ENCODE results near the gene GKAP1. TPM values are rescaled to one million over a fixed set of nuclear protein-coding genes. Genes with fewer than 3 reads are reported as not detected.
A peak's percentile ranks its signal among the peaks of the same experiment; 100 is the strongest.
"Not testable (repeated sequence)": the region's sequence is repeated elsewhere in the genome, so short reads cannot be mapped to it uniquely, and the experiment has no call there.

GKAP1 gene
- total RNA-seq, 1 experiment from 2014 or later: 1.5 TPM

- in situ Hi-C loops (cut with HindIII; ENCODE audit: low sequenced_read_pairs): no loop called here
- no peak for DNase-seq (ENCODE audit: low spot score)
These were observed 67.9 kb downstream of the GKAP1 start for GRCh38 chr9:83749706-83750105.

GRCh38 chr9:83744206-83744605 is 73.4 kb downstream of the GKAP1 start:
- in situ Hi-C loops (cut with HindIII; ENCODE audit: low sequenced_read_pairs): no loop called here
- DNase-seq (ENCODE audit: low spot score): no peak

- no peak for DNase-seq (ENCODE audit: low spot score)
- in situ Hi-C loops (cut with HindIII; ENCODE audit: low sequenced_read_pairs): no loop called here
These were observed 83.8 kb downstream of the GKAP1 start for GRCh38 chr9:83733739-83734138.

- in situ Hi-C loops (cut with HindIII; ENCODE audit: low sequenced_read_pairs); DNase-seq (ENCODE audit: low spot score): not testable (repeated sequence)
These were observed 88.8 kb downstream of the GKAP1 start for GRCh38 chr9:83728591-83729368.

GRCh38 chr9:83724436-83724835 is 93.1 kb downstream of the GKAP1 start:
- DNase-seq (ENCODE audit: low spot score): no peak
- in situ Hi-C loops (cut with HindIII; ENCODE audit: low sequenced_read_pairs): no loop called here

- no peak for DNase-seq (ENCODE audit: low spot score)
- in situ Hi-C loops (cut with HindIII; ENCODE audit: low sequenced_read_pairs): no loop called here
These were observed 94.7 kb downstream of the GKAP1 start for GRCh38 chr9:83722726-83723495.

- DNase-seq (ENCODE audit: low spot score): no peak
- in situ Hi-C loops (cut with HindIII; ENCODE audit: low sequenced_read_pairs): no loop called here
These were observed 96.1 kb downstream of the GKAP1 start for GRCh38 chr9:83721509-83721908.

GRCh38 chr9:83715794-83716193 is 101.8 kb downstream of the GKAP1 start:
- in situ Hi-C loops (cut with HindIII; ENCODE audit: low sequenced_read_pairs): no loop called here
- no peak for DNase-seq (ENCODE audit: low spot score)

GRCh38 chr9:83715221-83715620 is 102.3 kb downstream of the GKAP1 start:
- in situ Hi-C loops (cut with HindIII; ENCODE audit: low sequenced_read_pairs): no loop called here
- DNase-seq (ENCODE audit: low spot score): no peak

- DNase-seq (ENCODE audit: low spot score): no peak
- in situ Hi-C loops (cut with HindIII; ENCODE audit: low sequenced_read_pairs): no loop called here
These were observed 103.2 kb downstream of the GKAP1 start for GRCh38 chr9:83714329-83714728.

- peak; percentile 79 for DNase-seq (ENCODE audit: low spot score)
- in situ Hi-C loops (cut with HindIII; ENCODE audit: low sequenced_read_pairs): no loop called here
These were observed 108.9 kb downstream of the GKAP1 start for GRCh38 chr9:83708515-83709158.

- in situ Hi-C loops (cut with HindIII; ENCODE audit: low sequenced_read_pairs): no loop called here
- peak; percentile 89 for DNase-seq (ENCODE audit: low spot score)
These were observed 109.6 kb downstream of the GKAP1 start, which contains the start of gene UBQLN1 for GRCh38 chr9:83707768-83708514. Gene UBQLN1 (minus strand): TSS chr9:83707958. CDS start chr9:83707679, 279 bp downstream.

- in situ Hi-C loops (cut with HindIII; ENCODE audit: low sequenced_read_pairs): no loop called here
- no peak for DNase-seq (ENCODE audit: low spot score)
These were observed 110.1 kb downstream of the GKAP1 start for GRCh38 chr9:83707518-83707767.

- in situ Hi-C loops (cut with HindIII; ENCODE audit: low sequenced_read_pairs): no loop called here
- DNase-seq (ENCODE audit: low spot score): no peak
These were observed 110.7 kb downstream of the GKAP1 start for GRCh38 chr9:83706676-83707517.

- DNase-seq (ENCODE audit: low spot score); in situ Hi-C loops (cut with HindIII; ENCODE audit: low sequenced_read_pairs): not testable (repeated sequence)
These were observed 112.3 kb downstream of the GKAP1 start for GRCh38 chr9:83705219-83705651.

GRCh38 chr9:83701769-83702168 is 115.8 kb downstream of the GKAP1 start:
- in situ Hi-C loops (cut with HindIII; ENCODE audit: low sequenced_read_pairs): no loop called here
- DNase-seq (ENCODE audit: low spot score): no peak

GRCh38 chr9:83701286-83701685 is 116.3 kb downstream of the GKAP1 start:
- in situ Hi-C loops (cut with HindIII; ENCODE audit: low sequenced_read_pairs): no loop called here
- no peak for DNase-seq (ENCODE audit: low spot score)

- in situ Hi-C loops (cut with HindIII; ENCODE audit: low sequenced_read_pairs): no loop called here
- no peak for DNase-seq (ENCODE audit: low spot score)
These were observed 118.0 kb downstream of the GKAP1 start for GRCh38 chr9:83699615-83700014.

Measured in G401 (cell line).